MG63 (cell line): Measurements from ENCODE around the gene KRTAP4-5. TPM values are rescaled to one million over a fixed set of nuclear protein-coding genes. Genes with fewer than 3 reads are reported as not detected.
"Not testable (repeated sequence)": the region's sequence is repeated elsewhere in the genome, so short reads cannot be mapped to it uniquely, and the experiment has no call there.

Experiments
- DNase-seq: peaks from one replicate; pipeline ENCODE4 v3.0.0-alpha.2; 2020
- H3K27me3 ChIP-seq: fragments of 250-450 bp; sonication (Bioruptor Pico); 2 replicates; pipeline ENCODE4 v1.5.1; 2020; ENCODE audit warnings: mild to moderate bottlenecking, moderate library complexity
- H3K36me3 ChIP-seq: fragments of 250-450 bp; sonication (Bioruptor Pico); 2 replicates; pipeline ENCODE4 v1.5.1; 2020; ENCODE audit warnings: mild to moderate bottlenecking, moderate library complexity
- H3K4me3 ChIP-seq: fragments of 250-450 bp; sonication (Bioruptor Pico); 2 replicates; pipeline ENCODE4 v1.5.1; 2020; ENCODE audit warnings: mild to moderate bottlenecking, moderate library complexity
- H3K9me3 ChIP-seq: fragments of 250-450 bp; sonication (Bioruptor Pico); 2 replicates; pipeline ENCODE4 v1.5.1; 2020; ENCODE audit warnings: mild to moderate bottlenecking, moderate library complexity
- total RNA-seq: library from RNA; depleted of rRNA; stranded (reverse); fragments of >200 nt; shearing (Covaris generic); gene quantifications from 2 replicates; pipeline ENCODE4 v1.2.3, GENCODE V29; 2014; ENCODE audit warnings: low replicate concordance

The KRTAP4-5 gene
- total RNA-seq, 1 experiment from 2014 or later = not detected

GRCh38 chr17:41123292-41123990 is 26.2 kb downstream of the KRTAP4-5 start:
- DNase-seq, H3K4me3 ChIP-seq, H3K36me3 ChIP-seq, H3K27me3 ChIP-seq: not testable (repeated sequence)
- peaks cover 11% of the 10 kb centered on the region for H3K9me3 ChIP-seq

GRCh38 chr17:41121742-41122141 is 27.9 kb downstream of the KRTAP4-5 start:
- peaks cover 8% of the 10 kb centered on the region for H3K9me3 ChIP-seq
- H3K27me3 ChIP-seq = no peaks in the 10 kb centered on the region

GRCh38 chr17:41119696-41120690 is 29.6 kb downstream of the KRTAP4-5 start:
- not testable (repeated sequence) for H3K4me3 ChIP-seq, H3K9me3 ChIP-seq, H3K27me3 ChIP-seq, H3K36me3 ChIP-seq, DNase-seq

More at GRCh38 chr17:41121742-41122141, 27.9 kb downstream of the KRTAP4-5 start:
- DNase-seq = no peak
- H3K36me3 ChIP-seq = no peaks in the 10 kb centered on the region
- no peak overlapping the region for H3K4me3 ChIP-seq

- Histone ChIP-seq H3K4me3 (no peak overlapping the region), H3K27me3 (no peaks in the 10 kb centered on the region), H3K36me3 (no peaks in the 10 kb centered on the region), H3K9me3 (peaks cover 8% of the 10 kb centered on the region)
- no peak for DNase-seq
These were observed 30.9 kb downstream of the KRTAP4-5 start for GRCh38 chr17:41118721-41119120.

- not testable (repeated sequence) for H3K36me3 ChIP-seq, H3K4me3 ChIP-seq, H3K27me3 ChIP-seq, H3K9me3 ChIP-seq, DNase-seq
These were observed 31.7 kb downstream of the KRTAP4-5 start, which contains the start of gene KRTAP4-11 for GRCh38 chr17:41117846-41118386. TSS of gene KRTAP4-11 (minus strand) at chr17:41118373. CDS start at chr17:41118315, 58 bp downstream.

- Histone ChIP-seq H3K36me3 (peaks cover 4% of the 10 kb centered on the region; the same call in 1 of the 2 replicates), H3K4me3 (no peak overlapping the region), H3K27me3 (no peaks in the 10 kb centered on the region), H3K9me3 (peaks cover 14% of the 10 kb centered on the region)
- no peak for DNase-seq
These were observed 33.3 kb downstream of the KRTAP4-5 start for GRCh38 chr17:41116297-41116696.

- Histone ChIP-seq H3K27me3 (no peaks in the 10 kb centered on the region), H3K4me3 (no peak overlapping the region), H3K9me3 (peaks cover 27% of the 10 kb centered on the region), H3K36me3 (peaks cover 4% of the 10 kb centered on the region; the same call in 1 of the 2 replicates)
- no peak for DNase-seq
These were observed 38.3 kb downstream of the KRTAP4-5 start for GRCh38 chr17:41111151-41111885.

- H3K4me3 ChIP-seq, H3K27me3 ChIP-seq, H3K36me3 ChIP-seq, DNase-seq: not testable (repeated sequence)
- peaks cover 27% of the 10 kb centered on the region for H3K9me3 ChIP-seq
These were observed 40.8 kb downstream of the KRTAP4-5 start for GRCh38 chr17:41108728-41109386.

DNA sequence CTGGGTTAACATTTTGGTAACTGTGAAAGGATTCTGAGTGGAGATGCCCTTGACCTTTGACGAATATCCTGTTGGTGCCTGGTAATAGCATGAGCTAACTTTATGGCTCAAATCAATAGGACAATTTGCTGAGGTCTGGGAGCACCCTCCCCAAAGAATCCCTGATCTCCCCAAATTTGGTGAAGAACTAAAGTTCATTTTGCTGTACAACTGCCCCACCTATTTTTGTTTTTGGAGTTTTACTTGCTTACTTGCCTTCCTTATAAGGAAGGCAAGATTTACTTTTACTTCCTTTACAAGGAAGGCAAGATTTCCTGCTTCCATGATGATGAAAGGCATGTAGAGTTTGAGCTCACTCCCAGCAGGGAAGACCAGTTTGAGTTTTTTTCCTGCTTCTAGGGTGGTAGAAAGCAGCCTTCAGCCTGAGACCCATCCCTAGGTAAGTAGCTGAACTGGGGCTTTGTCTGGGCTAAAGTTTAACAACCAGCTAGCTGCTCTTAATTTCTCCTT is 41.6 kb downstream of the KRTAP4-5 start:
- H3K4me3 ChIP-seq = no peak overlapping the region
- peaks cover 22% of the 10 kb centered on the region for H3K9me3 ChIP-seq
- H3K36me3 ChIP-seq = peaks cover 4% of the 10 kb centered on the region; the same call in 1 of the 2 replicates
- H3K27me3 ChIP-seq = no peaks in the 10 kb centered on the region
- DNase-seq = no peak

GRCh38 chr17:41105347-41105746 is 44.3 kb downstream of the KRTAP4-5 start, which contains the start of gene KRTAP4-9:
TSS of gene KRTAP4-9 (plus strand) at chr17:41105389. CDS start at chr17:41105389, 0 bp downstream.
- not testable (repeated sequence) for H3K36me3 ChIP-seq, DNase-seq, H3K27me3 ChIP-seq, H3K9me3 ChIP-seq, H3K4me3 ChIP-seq

- DNase-seq, H3K27me3 ChIP-seq, H3K4me3 ChIP-seq, H3K9me3 ChIP-seq, H3K36me3 ChIP-seq: not testable (repeated sequence)
These were observed 45.1 kb downstream of the KRTAP4-5 start for GRCh38 chr17:41104386-41105038.

DNA sequence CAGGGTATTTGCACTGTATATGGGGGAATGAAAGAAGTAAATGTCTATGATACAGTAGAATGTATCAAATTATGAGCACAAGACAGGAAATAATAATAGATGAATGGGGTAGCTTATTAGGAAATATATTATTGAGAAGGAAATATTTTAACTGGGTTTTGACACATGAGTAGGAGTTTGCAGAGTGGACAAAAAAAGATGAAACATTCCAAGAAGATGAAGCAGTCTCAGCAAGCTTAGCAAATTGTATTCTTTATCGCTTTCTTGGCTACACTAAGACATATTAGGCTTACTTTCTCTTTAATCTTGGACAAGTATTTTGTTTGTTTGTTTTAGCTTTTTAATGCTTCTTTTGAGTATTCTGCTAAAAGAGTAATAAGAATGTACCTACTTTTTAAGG is 45.7 kb downstream of the KRTAP4-5 start:
- Histone ChIP-seq H3K4me3 (no peak overlapping the region), H3K27me3 (no peaks in the 10 kb centered on the region), H3K36me3 (no peaks in the 10 kb centered on the region), H3K9me3 (peaks cover 6% of the 10 kb centered on the region)
- no peak for DNase-seq

- DNase-seq = no peak
- no peaks in the 10 kb centered on the region for H3K27me3 ChIP-seq
- no peak within 1 kb of the TSS for H3K4me3 ChIP-seq
- H3K9me3 ChIP-seq = no peaks in the 10 kb centered on the region; the same call in none of the 2 replicates
- no peaks in the 10 kb centered on the region for H3K36me3 ChIP-seq
These were observed 47.9 kb downstream of the KRTAP4-5 start, which contains the start of gene KRTAP4-16 for GRCh38 chr17:41101586-41102259. TSS of gene KRTAP4-16 (minus strand) at chr17:41102209. CDS start at chr17:41102209, 0 bp downstream.

- not testable (repeated sequence) for H3K4me3 ChIP-seq, H3K27me3 ChIP-seq, H3K36me3 ChIP-seq, H3K9me3 ChIP-seq
- peak; percentile 66 for DNase-seq
These were observed 49.7 kb downstream of the KRTAP4-5 start for GRCh38 chr17:41099682-41100480.
